SK-N-SH (cell line): ENCODE data around the gene KIAA0232. TPM values are rescaled to one million over a fixed set of nuclear protein-coding genes. Genes with fewer than 3 reads are reported as not detected.

Experiments used
- CTCF ChIA-PET: fragments of 300-600, 350-600 bp; formaldehyde crosslinking; extraction: SDS; loops from one replicate; lab custom pipeline; 2021; lab: Yijun Ruan, JAX
- POLR2A ChIA-PET: fragments of 350-600 bp; sonication (Branson Sonifier 250); formaldehyde crosslinking; extraction: SDS; loops from one replicate; lab custom pipeline; 2020; ENCODE audit warnings: antibody characterized with exemption, inconsistent platforms; lab: Yijun Ruan, JAX
- DNase-seq: peaks from one replicate; pipeline ENCODE4 v3.0.0; 2012
- H2AFZ ChIP-seq: fragments of 200-600 bp; sonication (generic); 2 replicates; pipeline ENCODE4 v1.8.1; 2016; ENCODE audit warnings: antibody characterized with exemption, mild to moderate bottlenecking, low read depth
- H3F3A ChIP-seq: fragments of 200-600 bp; sonication (generic); replicated peaks from 2 replicates; pipeline ENCODE3; 2016; ENCODE audit warnings: antibody characterized with exemption, mild to moderate bottlenecking; ENCODE audit not compliant: insufficient read depth
- H3K27ac ChIP-seq, 2 experiments: fragments of 200-500 bp in 1 of 2; fragments of 200-600 bp in 1 of 2; sonication (Bioruptor generic) in 1 of 2; sonication (generic), shearing (Covaris generic) in 1 of 2; 2 replicates each; pipeline versions ENCODE4 v1.5.1 to v1.6.1; 2014 to 2016; ENCODE audit warnings: low read depth in 2 of 2, inconsistent platforms in 1 of 2, low read length in 1 of 2, mild to moderate bottlenecking in 1 of 2, mixed read lengths in 1 of 2
- H3K27me3 ChIP-seq: fragments of 200-600 bp; sonication (generic), shearing (Covaris generic); 2 replicates; pipeline ENCODE4 v1.6.1; 2016; ENCODE audit warnings: mixed run types; ENCODE audit not compliant: insufficient read depth
- H3K36me3 ChIP-seq, 2 experiments: fragments of 200-500 bp in 1 of 2; fragments of 200-600 bp in 1 of 2; sonication (Bioruptor generic) in 1 of 2; sonication (generic) in 1 of 2; replicated peaks in 1 of 2; 2 replicates each; pipeline versions ENCODE3 to v1.5.1; 2014 to 2016; ENCODE audit warnings: low read length in 1 of 2, mild to moderate bottlenecking in 1 of 2; ENCODE audit not compliant: insufficient read depth in 2 of 2, control insufficient read depth in 1 of 2
- H3K4me1 ChIP-seq, 2 experiments: fragments of 200-500 bp in 1 of 2; fragments of 200-600 bp in 1 of 2; sonication (Bioruptor generic) in 1 of 2; sonication (generic), shearing (Covaris generic) in 1 of 2; 2 replicates each; pipeline versions ENCODE4 v1.5.1 to v1.6.1; 2014 to 2016; ENCODE audit warnings: low read depth in 1 of 2, low read length in 1 of 2, mixed run types in 1 of 2; ENCODE audit not compliant: insufficient read depth in 2 of 2, control insufficient read depth in 1 of 2
- H3K4me2 ChIP-seq: fragments of 200-600 bp; sonication (generic), shearing (Covaris generic); 2 replicates; pipeline ENCODE4 v1.6.1; 2017; ENCODE audit warnings: mixed run types
- H3K4me3 ChIP-seq, 2 experiments: fragments of 200-500 bp in 1 of 2; fragments of 200-600 bp in 1 of 2; sonication (Bioruptor generic) in 1 of 2; sonication (generic), shearing (Covaris generic) in 1 of 2; 2 replicates each; pipeline versions ENCODE4 v1.5.1 to v1.8.1; 2014 to 2016; ENCODE audit warnings: low read depth in 2 of 2, inconsistent platforms in 1 of 2, low read length in 1 of 2, mild to moderate bottlenecking in 1 of 2, mixed read lengths in 1 of 2, moderate library complexity in 1 of 2
- H3K79me2 ChIP-seq: fragments of 200-600 bp; sonication (generic); 2 replicates; pipeline ENCODE4 v1.8.1; 2017; ENCODE audit warnings: mild to moderate bottlenecking; ENCODE audit not compliant: insufficient read depth
- H3K9ac ChIP-seq: fragments of 200-600 bp; sonication (generic); 2 replicates; pipeline ENCODE4 v1.6.1; 2017; ENCODE audit warnings: mixed run types
- H3K9me2 ChIP-seq: fragments of 200-600 bp; sonication (generic); 2 replicates; pipeline ENCODE4 v1.6.1; 2017; ENCODE audit warnings: mixed run types
- H3K9me3 ChIP-seq: fragments of 200-600 bp; sonication (generic); 2 replicates; pipeline ENCODE4 v1.6.1; 2017; ENCODE audit warnings: mixed run types, mild to moderate bottlenecking, moderate library complexity
- H4K20me1 ChIP-seq: fragments of 200-600 bp; sonication (generic); 2 replicates; pipeline ENCODE4 v1.6.1; 2017; ENCODE audit warnings: mild to moderate bottlenecking, mixed run types; ENCODE audit not compliant: insufficient read depth
- EZH2phosphoT487 ChIP-seq: fragments of 200-600 bp; sonication (generic); IDR thresholded peaks from 2 replicates; pipeline ENCODE4 v1.6.1; 2017; ENCODE audit warnings: low read depth, mixed run types, mild to moderate bottlenecking, antibody characterized with exemption, moderate library complexity, borderline replicate concordance
- FOSL2 ChIP-seq: IDR thresholded peaks from 2 replicates; pipeline ENCODE4 v1.4.0; 2012; ENCODE audit warnings: low read depth, mild to moderate bottlenecking, moderate library complexity, borderline replicate concordance
- POLR2AphosphoS5 ChIP-seq: IDR thresholded peaks from 2 replicates; pipeline ENCODE4 v1.6.1; 2012; ENCODE audit warnings: low read depth, low read length
- RAD21 ChIP-seq: IDR thresholded peaks from 2 replicates; pipeline ENCODE4 v1.6.1; 2012; ENCODE audit warnings: mild to moderate bottlenecking, low read length
- RCOR1 ChIP-seq: fragments of 150-350 bp; IDR thresholded peaks from 2 replicates; pipeline ENCODE4 v1.6.1; 2017; ENCODE audit warnings: antibody characterized with exemption, low read length
- RFX5 ChIP-seq: IDR thresholded peaks from 2 replicates; pipeline ENCODE4 v1.6.1; 2012; ENCODE audit warnings: mild to moderate bottlenecking, improper control_type of control experiment, low read length
- RXRA ChIP-seq: IDR thresholded peaks from 2 replicates; pipeline ENCODE4 v1.4.0; 2012; ENCODE audit warnings: low read depth, mild to moderate bottlenecking, borderline replicate concordance
- YY1 ChIP-seq: IDR thresholded peaks from 2 replicates; pipeline ENCODE4 v1.4.0; 2012; ENCODE audit warnings: low read depth, mild to moderate bottlenecking
- WGBS: methylation state at CpG from one replicate; pipeline ENCODE4 v1.1.6; 2017; ENCODE audit warnings: low lambda C conversion rate; 5-methylcytosine and 5-hydroxymethylcytosine counted together
- polyA plus RNA-seq, 3 experiments: library from polyadenylated mRNA; depleted of rRNA; stranded (reverse); fragments of >200 nt; gene quantifications; 2 replicates each; pipeline ENCODE4 v1.2.3, GENCODE V29; 2012
- TF ChIP-seq, protein P1 (sequence below): IDR thresholded peaks from 2 replicates; pipeline ENCODE4 v1.4.0; 2012; ENCODE audit warnings: low read depth, borderline replicate concordance
- TF ChIP-seq, protein P2 (sequence below): IDR thresholded peaks from 2 replicates; pipeline ENCODE4 v1.6.1; 2012; ENCODE audit warnings: mild to moderate bottlenecking, low read depth, low read length, moderate library complexity

KIAA0232 gene
- polyA plus RNA-seq, 1 of the 3 experiments (the other 2 are of a cell fraction) = 5.7 TPM

DNA sequence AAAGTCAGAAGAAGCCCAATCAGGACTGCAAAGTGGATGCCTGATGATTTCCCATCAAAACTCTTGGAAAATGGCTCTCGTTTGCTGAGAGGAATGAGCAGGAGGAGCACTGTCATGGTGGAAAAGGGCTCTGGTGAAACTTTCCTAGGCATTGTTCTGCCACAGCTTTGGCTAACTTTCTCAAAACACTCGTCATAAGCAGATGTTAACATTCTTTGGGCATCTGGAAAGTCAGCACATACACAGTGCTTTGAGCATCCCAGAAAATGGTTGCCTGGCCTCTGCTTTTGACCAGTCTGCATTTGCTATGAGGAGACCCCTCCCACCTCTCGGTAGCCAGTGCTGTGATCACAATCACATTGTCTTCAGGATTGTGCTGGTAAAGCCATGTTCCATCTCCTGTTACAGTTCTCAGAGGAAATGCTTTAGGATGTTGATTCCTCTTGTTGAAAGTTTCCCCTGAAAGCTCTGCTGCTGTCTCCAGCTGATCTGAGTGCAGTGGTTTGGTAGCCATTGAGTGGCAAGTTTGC, 101.9 kb downstream of the KIAA0232 start:
- no peak overlapping the region for H2AFZ ChIP-seq
- H3K36me3 ChIP-seq = peaks cover 9 to 42% of the 10 kb centered on the region in 2 experiments
- H3K79me2 ChIP-seq = no peaks in the 10 kb centered on the region
- no peaks in the 10 kb centered on the region for H3K9me2 ChIP-seq
- H4K20me1 ChIP-seq = no peaks in the 10 kb centered on the region
- no peak overlapping the region for H3K27ac ChIP-seq
- no peak for TF ChIP-seq RCOR1
- TF ChIP-seq, protein P1, sequence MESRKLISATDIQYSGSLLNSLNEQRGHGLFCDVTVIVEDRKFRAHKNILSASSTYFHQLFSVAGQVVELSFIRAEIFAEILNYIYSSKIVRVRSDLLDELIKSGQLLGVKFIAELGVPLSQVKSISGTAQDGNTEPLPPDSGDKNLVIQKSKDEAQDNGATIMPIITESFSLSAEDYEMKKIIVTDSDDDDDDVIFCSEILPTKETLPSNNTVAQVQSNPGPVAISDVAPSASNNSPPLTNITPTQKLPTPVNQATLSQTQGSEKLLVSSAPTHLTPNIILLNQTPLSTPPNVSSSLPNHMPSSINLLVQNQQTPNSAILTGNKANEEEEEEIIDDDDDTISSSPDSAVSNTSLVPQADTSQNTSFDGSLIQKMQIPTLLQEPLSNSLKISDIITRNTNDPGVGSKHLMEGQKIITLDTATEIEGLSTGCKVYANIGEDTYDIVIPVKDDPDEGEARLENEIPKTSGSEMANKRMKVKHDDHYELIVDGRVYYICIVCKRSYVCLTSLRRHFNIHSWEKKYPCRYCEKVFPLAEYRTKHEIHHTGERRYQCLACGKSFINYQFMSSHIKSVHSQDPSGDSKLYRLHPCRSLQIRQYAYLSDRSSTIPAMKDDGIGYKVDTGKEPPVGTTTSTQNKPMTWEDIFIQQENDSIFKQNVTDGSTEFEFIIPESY = no peak
- no peak for TF ChIP-seq RAD21
- TF ChIP-seq, protein P2, sequence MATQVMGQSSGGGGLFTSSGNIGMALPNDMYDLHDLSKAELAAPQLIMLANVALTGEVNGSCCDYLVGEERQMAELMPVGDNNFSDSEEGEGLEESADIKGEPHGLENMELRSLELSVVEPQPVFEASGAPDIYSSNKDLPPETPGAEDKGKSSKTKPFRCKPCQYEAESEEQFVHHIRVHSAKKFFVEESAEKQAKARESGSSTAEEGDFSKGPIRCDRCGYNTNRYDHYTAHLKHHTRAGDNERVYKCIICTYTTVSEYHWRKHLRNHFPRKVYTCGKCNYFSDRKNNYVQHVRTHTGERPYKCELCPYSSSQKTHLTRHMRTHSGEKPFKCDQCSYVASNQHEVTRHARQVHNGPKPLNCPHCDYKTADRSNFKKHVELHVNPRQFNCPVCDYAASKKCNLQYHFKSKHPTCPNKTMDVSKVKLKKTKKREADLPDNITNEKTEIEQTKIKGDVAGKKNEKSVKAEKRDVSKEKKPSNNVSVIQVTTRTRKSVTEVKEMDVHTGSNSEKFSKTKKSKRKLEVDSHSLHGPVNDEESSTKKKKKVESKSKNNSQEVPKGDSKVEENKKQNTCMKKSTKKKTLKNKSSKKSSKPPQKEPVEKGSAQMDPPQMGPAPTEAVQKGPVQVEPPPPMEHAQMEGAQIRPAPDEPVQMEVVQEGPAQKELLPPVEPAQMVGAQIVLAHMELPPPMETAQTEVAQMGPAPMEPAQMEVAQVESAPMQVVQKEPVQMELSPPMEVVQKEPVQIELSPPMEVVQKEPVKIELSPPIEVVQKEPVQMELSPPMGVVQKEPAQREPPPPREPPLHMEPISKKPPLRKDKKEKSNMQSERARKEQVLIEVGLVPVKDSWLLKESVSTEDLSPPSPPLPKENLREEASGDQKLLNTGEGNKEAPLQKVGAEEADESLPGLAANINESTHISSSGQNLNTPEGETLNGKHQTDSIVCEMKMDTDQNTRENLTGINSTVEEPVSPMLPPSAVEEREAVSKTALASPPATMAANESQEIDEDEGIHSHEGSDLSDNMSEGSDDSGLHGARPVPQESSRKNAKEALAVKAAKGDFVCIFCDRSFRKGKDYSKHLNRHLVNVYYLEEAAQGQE = no peak
- TF ChIP-seq RXRA = no peak
- no peak for TF ChIP-seq EZH2phosphoT487
- no peak for TF ChIP-seq POLR2AphosphoS5
- TF ChIP-seq YY1 = no peak
- no peak for TF ChIP-seq FOSL2
- no peak for TF ChIP-seq RFX5
- WGBS = 100% methylated on average over 2 of the region's 3 CpGs
- H3K4me1 ChIP-seq = peaks cover 0 to 3% of the 10 kb centered on the region in 2 experiments; a peak in 1 of 4 replicates
- H3F3A ChIP-seq = peaks cover 8% of the 10 kb centered on the region
- no peak overlapping the region for H3K4me2 ChIP-seq
- no peaks in the 10 kb centered on the region for H3K27me3 ChIP-seq
- no peak for DNase-seq
- ChIA-PET CTCF (interaction anchor here (1.2 to 6.8 kb wide), 5 partner anchors 10 to 186 kb away, joined by 4 to 57 read pairs (median 7); no protein-coding TSS in a partner anchor), POLR2A (interaction anchor here (1.7 kb wide), 1 partner anchor 11 kb away, joined by 4 read pairs; no protein-coding TSS in a partner anchor)
- no peak overlapping the region for H3K9ac ChIP-seq
- no peaks in the 10 kb centered on the region for H3K9me3 ChIP-seq
- no peak overlapping the region for H3K4me3 ChIP-seq
